Right cardiac atrium (tissue), 5 donors: ENCODE measurements around the gene TOP3A. TPM values are rescaled to one million over a fixed set of nuclear protein-coding genes. Genes with fewer than 3 reads are reported as not detected.
"Not testable (repeated sequence)": the region's sequence is repeated elsewhere in the genome, so short reads cannot be mapped to it uniquely, and the experiment has no call there.

Source experiments
- ATAC-seq, 2 donors: fragments of 200-7000 bp; cut with Tn5 transposase; one replicate each; pipeline versions ENCODE4 v1.8.0 to v1.9.1; 2020; ENCODE audit warnings: moderate library complexity in 2 of 2, mild to moderate bottlenecking in 1 of 2
- DNase-seq, 3 donors: peaks; one replicate each; pipeline ENCODE4 v3.0.0-alpha.2; 2020
- H3K27ac ChIP-seq: one replicate; pipeline ENCODE4 v1.5.1; 2013; ENCODE audit warnings: mild to moderate bottlenecking, low read length, control low read depth, moderate library complexity
- H3K27me3 ChIP-seq: one replicate; pipeline ENCODE4 v1.6.1; 2013; ENCODE audit not compliant: control insufficient read depth, insufficient read depth
- H3K4me1 ChIP-seq: one replicate; pipeline ENCODE4 v1.6.1; 2013; ENCODE audit warnings: low read length; ENCODE audit not compliant: control insufficient read depth, insufficient read depth
- H3K4me3 ChIP-seq: one replicate; pipeline ENCODE4 v1.5.1; 2013; ENCODE audit warnings: low read length, control low read depth
- H3K9me3 ChIP-seq: one replicate; pipeline ENCODE4 v1.6.1; 2013; ENCODE audit warnings: low read length; ENCODE audit not compliant: control insufficient read depth
- WGBS: extraction: QIAGEN DNeasy Blood & Tissue Kit; methylation state at CpG from one replicate; pipeline ENCODE4 v1.1.7; 2013; 5-methylcytosine and 5-hydroxymethylcytosine counted together
- intact Hi-C, 4 donors: fragments of 100-400 bp; cut with DNase I; formaldehyde crosslinking; loops; one replicate each; pipeline versions ENCODE4 v1.11.0 to v1.14.0; 2022 to 2023
- polyA plus RNA-seq: library from polyadenylated mRNA; stranded (reverse); fragments of 200-250 nt; gene quantifications from one replicate; pipeline ENCODE4 v1.2.3, GENCODE V29; 2013
- total RNA-seq, 4 donors: library from RNA; stranded (reverse); fragmentation: NEBNext Ultra II Directional; extraction: Animal tissue kit (Norgen Biotek cat#: 25700); gene quantifications; one replicate each; pipeline ENCODE4 v1.2.1, GENCODE V29; 2021
- donor health status: healthy with polysubstance abuse.
- donor health status: DM: no; HTN: yes; CAD: no.
- donor health status: DM: no; HTN: no; CAD: no.
- donor health status: DM: no; HTN: yes; CAD: no; lungs with severe emphysema.
- donor health status: DM: yes; HTN: yes; CAD: no.

TOP3A gene
- total and polyA plus RNA-seq, 5 donors: 8.9 to 14.9 (median 11.0) TPM

DNA sequence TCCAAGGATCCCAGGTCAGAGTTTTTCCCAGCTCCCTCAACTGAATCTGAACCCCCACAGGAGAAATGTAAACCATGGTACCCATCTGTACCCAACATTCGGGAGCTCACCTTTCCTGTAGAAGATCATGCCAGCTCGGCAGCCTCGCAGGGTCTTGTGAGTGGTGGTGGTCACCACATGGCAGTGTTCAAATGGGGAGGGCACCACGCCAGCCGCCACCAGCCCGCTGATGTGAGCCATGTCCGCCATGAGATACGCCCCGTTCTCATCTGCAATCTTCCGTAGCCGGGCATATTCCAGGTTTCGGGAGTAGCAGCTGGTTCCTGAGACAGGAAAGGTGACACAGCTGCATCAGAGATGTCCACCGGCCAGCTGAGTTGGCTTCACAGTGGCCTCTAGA, 25.1 kb upstream of the TOP3A start:
- Histone ChIP-seq H3K9me3 (no peaks in the 10 kb centered on the region), H3K4me1 (no peaks in the 10 kb centered on the region), H3K4me3 (no peak overlapping the region), H3K27me3 (no peaks in the 10 kb centered on the region), H3K27ac (no peak overlapping the region)
- ATAC-seq (no peak), DNase-seq (no peak)
- intact Hi-C loops: no loop called here
- WGBS: 99% methylated on average over 13 of the region's 13 CpGs

DNA sequence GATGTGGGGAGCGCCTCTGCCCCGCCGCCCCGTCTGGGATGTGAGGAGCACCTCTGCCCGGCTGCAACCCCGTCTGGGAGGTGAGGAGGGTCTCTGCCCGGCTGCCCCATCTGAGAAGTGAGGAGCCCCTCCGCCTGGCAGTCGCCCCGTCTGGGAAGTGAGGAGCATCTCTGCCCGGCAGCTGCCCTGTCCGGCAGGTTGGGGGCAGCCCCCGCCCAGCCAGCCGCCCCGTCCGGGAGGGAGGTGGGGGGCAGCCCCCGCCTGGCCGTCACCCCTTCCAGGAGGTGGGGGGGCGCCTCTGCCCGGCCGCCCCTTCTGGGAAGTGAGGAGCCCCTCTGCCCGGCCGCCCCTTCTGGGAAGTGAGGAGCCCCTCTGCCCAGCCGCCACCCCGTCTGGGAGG, 23.4 kb upstream of the TOP3A start:
- whole genome bisulfite sequencing: 96% methylated on average over 25 of the region's 25 CpGs
- H3K27me3 ChIP-seq, intact Hi-C loops, ATAC-seq, H3K4me3 ChIP-seq, H3K27ac ChIP-seq, H3K4me1 ChIP-seq, DNase-seq, H3K9me3 ChIP-seq: not testable (repeated sequence)

GRCh38 chr17:18332909-18333489, 18.2 kb upstream of the TOP3A start:
- no peak for DNase-seq
- Histone ChIP-seq H3K27me3 (no peaks in the 10 kb centered on the region), H3K9me3 (no peaks in the 10 kb centered on the region), H3K4me3 (no peak overlapping the region), H3K4me1 (no peaks in the 10 kb centered on the region), H3K27ac (no peak overlapping the region)
- 90% methylated on average over 4 of the region's 4 CpGs for WGBS
- intact Hi-C loops: no loop called here
- no peak for ATAC-seq

DNA sequence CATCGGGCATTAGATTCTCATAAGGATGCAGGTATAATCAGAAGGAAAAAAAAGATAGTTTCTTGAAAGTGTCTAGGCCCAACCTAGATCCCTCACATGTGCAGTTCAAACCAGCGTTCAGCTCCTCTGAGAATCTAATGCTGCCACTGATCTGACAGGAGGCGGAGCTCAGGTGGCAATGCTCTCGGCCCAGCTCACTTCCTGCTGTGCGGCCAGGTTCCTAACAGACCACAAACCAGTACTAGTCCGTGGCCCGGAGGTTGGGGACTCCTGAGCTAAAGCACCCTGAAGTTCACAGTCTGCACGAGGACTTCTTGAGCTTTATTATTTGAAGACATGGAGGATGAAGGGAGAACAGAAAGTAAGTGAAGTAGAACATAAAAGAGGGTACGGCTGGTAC, 17.1 kb upstream of the TOP3A start:
- 88% methylated on average over 9 of the region's 9 CpGs for WGBS

GRCh38 chr17:18328643-18329204, 13.9 kb upstream of the TOP3A start:
- H3K27ac ChIP-seq: no peak overlapping the region
- no peak overlapping the region for H3K4me3 ChIP-seq
- no peaks in the 10 kb centered on the region for H3K9me3 ChIP-seq
- H3K27me3 ChIP-seq: no peaks in the 10 kb centered on the region
- 93% methylated on average over 9 of the region's 9 CpGs for WGBS
- ATAC-seq (no peak), DNase-seq (no peak)
- H3K4me1 ChIP-seq: no peaks in the 10 kb centered on the region
- intact Hi-C loops: no loop called here

More for the DNA sequence above, 17.1 kb upstream of the TOP3A start:
- H3K9me3 ChIP-seq: no peaks in the 10 kb centered on the region
- no peak for DNase-seq
- ATAC-seq: no peak
- H3K4me3 ChIP-seq: no peak overlapping the region
- intact Hi-C loops: no loop called here
- H3K27me3 ChIP-seq: no peaks in the 10 kb centered on the region
- no peak overlapping the region for H3K27ac ChIP-seq
- H3K4me1 ChIP-seq: no peaks in the 10 kb centered on the region

DNA sequence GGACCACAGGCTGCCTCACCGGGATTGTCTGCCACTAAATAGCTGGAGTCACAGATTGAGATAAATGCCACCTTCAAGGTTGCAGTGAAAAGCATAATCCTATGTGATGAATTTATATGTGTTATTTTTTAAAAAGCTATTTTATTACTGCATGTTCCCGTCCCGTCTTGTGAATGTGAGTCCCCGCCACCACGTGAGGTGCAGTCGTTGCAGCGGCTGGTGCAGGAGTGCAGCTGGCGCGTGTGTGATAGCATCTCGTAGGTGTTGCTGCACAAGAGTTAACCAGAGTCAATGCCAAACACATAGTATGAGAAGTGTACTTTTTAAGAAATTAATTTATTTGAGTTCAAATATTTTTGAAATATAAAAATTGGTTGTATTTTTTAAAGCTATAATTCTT, 12.8 kb upstream of the TOP3A start:
- no peaks in the 10 kb centered on the region for H3K27me3 ChIP-seq
- intact Hi-C loops: no loop called here
- H3K9me3 ChIP-seq: no peaks in the 10 kb centered on the region
- no peak for ATAC-seq
- H3K4me3 ChIP-seq: no peak overlapping the region
- DNase-seq: no peak
- 91% methylated on average over 10 of the region's 10 CpGs for WGBS
- H3K4me1 ChIP-seq: no peaks in the 10 kb centered on the region
- no peak overlapping the region for H3K27ac ChIP-seq

- 66% methylated on average over 2 of the region's 2 CpGs for WGBS
- intact Hi-C loops: no loop called here
- Histone ChIP-seq H3K27me3 (no peaks in the 10 kb centered on the region), H3K4me3 (no peak overlapping the region), H3K9me3 (no peaks in the 10 kb centered on the region), H3K27ac (no peak overlapping the region), H3K4me1 (no peaks in the 10 kb centered on the region)
- no peak for DNase-seq
- ATAC-seq: no peak
These were observed 12.3 kb upstream of the TOP3A start for GRCh38 chr17:18327093-18327492.

DNA sequence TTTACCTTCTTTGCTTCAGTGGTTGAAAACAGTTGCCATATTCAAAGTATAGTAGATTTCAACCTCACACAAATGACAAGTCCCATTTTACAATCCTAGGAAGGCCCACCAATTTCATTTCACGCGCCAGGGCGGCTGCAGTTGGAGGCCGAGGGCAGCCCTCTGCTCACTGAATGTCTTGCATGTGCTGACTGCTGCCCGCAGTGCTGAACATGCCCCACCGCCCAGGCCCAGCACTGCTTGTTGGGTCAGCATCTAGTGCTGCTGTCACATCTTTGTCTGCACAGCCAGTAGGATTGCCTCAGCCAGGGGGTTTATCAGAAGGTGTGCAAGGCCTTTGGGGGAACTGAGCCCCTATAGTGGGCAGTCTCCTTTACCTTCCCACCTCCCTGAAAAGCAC, 11.8 kb upstream of the TOP3A start:
- Histone ChIP-seq H3K27me3 (no peaks in the 10 kb centered on the region), H3K27ac (no peak overlapping the region), H3K4me3 (no peak overlapping the region), H3K4me1 (no peaks in the 10 kb centered on the region), H3K9me3 (no peaks in the 10 kb centered on the region)
- ATAC-seq: no peak
- no peak for DNase-seq
- 94% methylated on average over 6 of the region's 6 CpGs for WGBS
- intact Hi-C loops: no loop called here

DNA sequence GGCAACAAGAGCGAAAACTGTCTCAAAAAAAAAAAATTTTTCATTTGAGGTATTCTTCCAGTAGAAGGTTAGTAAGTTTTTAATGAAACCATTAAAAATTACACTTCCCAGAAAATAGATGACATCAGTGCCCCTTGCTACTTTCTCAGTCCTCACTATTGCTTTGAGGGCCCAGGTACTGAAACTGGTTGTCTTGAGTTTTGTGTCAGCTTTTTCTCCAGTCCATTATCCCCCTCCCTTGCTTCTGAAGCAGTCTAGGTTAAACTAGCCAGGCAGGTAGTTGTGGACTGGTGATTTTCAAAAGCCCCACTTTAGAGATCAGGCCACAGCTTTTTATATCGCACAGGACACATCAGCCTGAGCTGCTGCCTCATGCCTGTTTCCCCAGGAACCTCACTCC, 11.2 kb upstream of the TOP3A start:
- DNase-seq: no peak
- intact Hi-C loops: no loop called here
- Histone ChIP-seq H3K4me1 (no peaks in the 10 kb centered on the region), H3K9me3 (no peaks in the 10 kb centered on the region), H3K27ac (no peak overlapping the region), H3K4me3 (no peak overlapping the region), H3K27me3 (no peaks in the 10 kb centered on the region)
- WGBS: 97% methylated on average over 2 of the region's 2 CpGs
- ATAC-seq: no peak

DNA sequence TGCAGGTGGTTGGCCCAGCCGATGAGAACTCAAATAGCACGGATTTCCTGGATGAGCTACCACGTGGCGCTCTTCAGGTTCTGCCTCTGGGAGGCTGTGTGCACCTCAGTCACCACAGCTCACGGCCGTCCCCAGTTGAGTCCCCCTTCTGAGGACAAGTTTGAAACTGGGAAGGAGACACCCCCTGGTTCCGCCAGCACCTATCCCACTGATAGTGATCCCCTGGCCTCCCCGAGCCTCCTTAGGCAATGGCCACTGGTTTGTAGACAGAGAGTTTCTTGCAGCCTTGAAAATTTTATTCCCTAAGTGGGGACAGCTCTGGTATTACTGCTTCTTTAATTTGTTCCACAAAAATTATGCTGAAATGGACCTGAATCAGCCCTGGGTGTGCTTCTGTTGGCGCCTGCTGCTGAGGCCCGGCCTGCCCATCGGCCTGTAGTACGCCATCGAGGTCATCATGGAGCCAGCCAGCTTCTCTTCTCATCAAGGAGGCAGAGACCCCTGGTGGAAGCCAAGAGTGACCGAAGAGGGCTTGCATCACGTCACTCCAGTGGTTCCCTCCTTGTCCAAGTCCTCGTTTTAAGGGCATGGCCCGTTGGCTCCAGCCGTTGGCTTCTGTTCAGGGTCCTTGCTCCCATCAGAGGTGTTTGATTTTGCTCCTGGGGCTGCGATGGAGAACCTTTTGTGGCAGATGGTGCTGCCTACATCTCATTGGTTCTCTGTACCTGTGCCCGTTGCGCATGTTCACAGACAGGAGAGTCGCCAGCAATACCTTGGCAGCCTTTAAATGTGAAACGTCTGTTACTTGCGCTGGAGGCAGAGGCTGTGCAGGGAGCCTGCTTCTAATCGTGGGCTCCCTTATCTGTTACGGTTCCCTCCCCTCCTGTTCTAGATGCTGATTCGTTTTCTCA, 9.6 kb upstream of the TOP3A start:
- intact Hi-C loops: no loop called here
- Histone ChIP-seq H3K9me3 (no peaks in the 10 kb centered on the region), H3K27ac (no peak overlapping the region), H3K4me3 (no peak overlapping the region), H3K4me1 (peaks cover 5% of the 10 kb centered on the region), H3K27me3 (no peaks in the 10 kb centered on the region)
- ATAC-seq: peak; percentile 42 to 54
- peak in 2 of 3 donors; percentile 73 to 82 for DNase-seq
- 81% methylated on average over 27 of the region's 27 CpGs for WGBS

DNA sequence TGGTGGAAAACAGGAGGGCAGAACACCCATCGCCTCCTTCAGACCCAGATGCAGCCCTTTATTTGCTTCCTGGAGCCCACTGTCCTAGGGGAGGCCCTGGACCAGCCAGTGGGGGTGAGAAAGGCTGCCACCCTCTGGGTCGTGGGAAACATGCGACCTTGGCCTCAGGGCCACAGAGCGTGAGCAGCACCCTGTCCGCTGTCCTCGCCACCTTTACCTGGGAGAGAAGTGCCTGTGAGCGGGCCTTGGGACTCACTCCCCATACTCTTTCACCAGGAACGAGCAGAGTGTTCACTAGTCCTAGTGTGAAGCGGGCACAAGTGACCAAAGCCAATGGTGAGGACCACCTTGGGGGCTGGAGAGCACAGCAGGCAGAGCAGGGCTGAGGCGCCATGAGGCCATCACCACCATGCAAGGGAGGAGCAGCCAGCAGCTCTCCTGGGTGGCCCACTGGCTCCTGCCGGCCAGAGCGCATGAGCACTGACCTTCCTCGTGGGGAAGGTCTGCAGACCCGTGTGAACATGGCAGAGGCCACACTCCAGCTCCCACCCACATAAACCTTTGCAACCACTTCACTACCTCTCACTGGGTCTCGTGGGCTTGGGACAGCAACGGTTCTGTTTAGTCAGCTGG, 8.8 kb upstream of the TOP3A start:
- intact Hi-C loops: no loop called here
- DNase-seq (no peak), ATAC-seq (no peak)
- no peaks in the 10 kb centered on the region for H3K9me3 ChIP-seq
- WGBS: 92% methylated on average over 16 of the region's 16 CpGs
- H3K27ac ChIP-seq: no peak overlapping the region
- H3K4me3 ChIP-seq: no peak overlapping the region
- H3K27me3 ChIP-seq: no peaks in the 10 kb centered on the region
- H3K4me1 ChIP-seq: peaks cover 5% of the 10 kb centered on the region
